Measurements from ENCODE around the gene RIMBP2.

The RIMBP2 gene

DNA sequence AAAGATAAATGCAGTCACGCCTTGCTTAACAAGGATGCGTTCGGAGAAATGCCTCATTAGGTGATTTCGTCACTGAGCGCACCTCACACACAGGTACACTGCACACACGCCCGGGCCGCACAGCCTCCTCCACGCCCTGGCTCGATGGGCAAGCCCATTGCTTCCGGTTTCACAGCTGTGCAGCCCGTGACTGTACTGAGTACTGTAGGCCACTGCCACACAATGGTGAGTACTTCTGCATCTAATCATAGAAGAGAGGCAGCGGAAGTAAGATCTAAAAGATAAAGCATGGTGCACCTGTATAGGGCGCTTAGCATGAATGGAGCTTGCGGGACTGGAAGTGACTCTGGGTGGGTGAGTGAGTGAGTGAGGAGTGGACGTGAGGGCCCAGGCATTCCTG, 4.3 kb downstream of the RIMBP2 start:
- H3K4me3 ChIP-seq (ENCODE audit: control insufficient read depth, low read depth, low read length): no peak overlapping the region
- no peak for DNase-seq (ENCODE audit: low read depth)
- TF ChIP-seq, protein P1, sequence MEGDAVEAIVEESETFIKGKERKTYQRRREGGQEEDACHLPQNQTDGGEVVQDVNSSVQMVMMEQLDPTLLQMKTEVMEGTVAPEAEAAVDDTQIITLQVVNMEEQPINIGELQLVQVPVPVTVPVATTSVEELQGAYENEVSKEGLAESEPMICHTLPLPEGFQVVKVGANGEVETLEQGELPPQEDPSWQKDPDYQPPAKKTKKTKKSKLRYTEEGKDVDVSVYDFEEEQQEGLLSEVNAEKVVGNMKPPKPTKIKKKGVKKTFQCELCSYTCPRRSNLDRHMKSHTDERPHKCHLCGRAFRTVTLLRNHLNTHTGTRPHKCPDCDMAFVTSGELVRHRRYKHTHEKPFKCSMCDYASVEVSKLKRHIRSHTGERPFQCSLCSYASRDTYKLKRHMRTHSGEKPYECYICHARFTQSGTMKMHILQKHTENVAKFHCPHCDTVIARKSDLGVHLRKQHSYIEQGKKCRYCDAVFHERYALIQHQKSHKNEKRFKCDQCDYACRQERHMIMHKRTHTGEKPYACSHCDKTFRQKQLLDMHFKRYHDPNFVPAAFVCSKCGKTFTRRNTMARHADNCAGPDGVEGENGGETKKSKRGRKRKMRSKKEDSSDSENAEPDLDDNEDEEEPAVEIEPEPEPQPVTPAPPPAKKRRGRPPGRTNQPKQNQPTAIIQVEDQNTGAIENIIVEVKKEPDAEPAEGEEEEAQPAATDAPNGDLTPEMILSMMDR (conservative IDR thresholded peaks at IDR 0.05; ENCODE audit: control insufficient read depth, insufficient read depth, low read depth, low read length): no peak

DNA sequence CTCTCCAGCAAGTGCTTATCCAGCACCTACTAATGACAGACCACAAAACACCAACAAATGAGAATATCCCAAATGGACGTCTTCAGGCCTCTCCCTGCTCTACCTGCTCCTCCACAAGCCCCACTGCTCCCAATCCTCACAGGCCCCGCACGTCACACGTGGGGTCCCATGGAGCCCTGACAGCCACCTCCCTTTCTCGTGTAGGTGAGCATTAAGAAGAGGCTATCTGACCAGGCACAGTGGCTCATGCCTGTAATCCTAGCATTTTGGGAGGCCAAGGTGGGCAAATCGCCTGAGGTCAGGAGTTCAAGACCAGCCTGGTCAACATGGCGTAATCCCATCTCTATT, 5.4 kb downstream of the RIMBP2 start:
- no peak overlapping the region for H3K4me3 ChIP-seq (ENCODE audit: control insufficient read depth, low read depth, low read length)
- TF ChIP-seq, protein P1 (conservative IDR thresholded peaks at IDR 0.05; ENCODE audit: control insufficient read depth, insufficient read depth, low read depth, low read length): no peak
- DNase-seq (ENCODE audit: low read depth): no peak

DNA sequence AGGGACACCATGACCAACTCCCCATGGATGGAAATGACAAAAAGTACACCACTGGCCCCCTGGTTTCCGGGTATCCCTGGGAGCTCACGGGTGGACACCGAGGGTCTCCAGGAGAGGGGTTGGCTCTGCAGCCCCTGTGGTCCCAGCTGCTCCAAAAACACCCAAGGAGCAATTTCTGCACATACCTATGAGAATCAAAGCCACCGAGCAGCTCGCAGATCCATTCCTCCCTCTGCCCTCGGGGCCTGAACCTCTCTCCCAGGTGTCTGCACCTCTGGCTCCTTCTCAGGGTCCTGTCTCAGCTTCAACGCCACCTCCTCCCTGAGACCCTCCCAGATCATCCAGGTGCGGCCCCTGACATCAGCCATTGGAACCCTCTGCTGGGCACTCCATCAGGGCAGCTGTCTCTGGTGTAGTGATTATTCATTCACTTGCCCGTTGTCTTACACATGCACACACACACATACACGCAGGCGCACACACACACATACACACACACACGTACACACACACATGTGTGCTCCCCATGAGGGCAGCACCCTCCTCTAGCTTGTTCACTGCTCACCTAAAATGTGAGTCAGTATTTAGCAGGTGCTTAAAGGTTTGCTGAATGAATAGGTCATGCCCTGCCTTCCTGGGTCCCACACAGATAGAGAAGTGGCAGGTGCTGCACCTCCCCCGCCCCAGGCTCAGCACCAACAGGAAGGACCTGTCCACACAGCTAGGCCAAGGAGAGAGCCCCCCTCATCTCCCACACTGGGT, 5.9 kb downstream of the RIMBP2 start:
- DNase-seq (ENCODE audit: low read depth): no peak
- TF ChIP-seq, protein P1 (conservative IDR thresholded peaks at IDR 0.05; ENCODE audit: control insufficient read depth, insufficient read depth, low read depth, low read length): no peak
- no peak overlapping the region for H3K4me3 ChIP-seq (ENCODE audit: control insufficient read depth, low read depth, low read length)

DNA sequence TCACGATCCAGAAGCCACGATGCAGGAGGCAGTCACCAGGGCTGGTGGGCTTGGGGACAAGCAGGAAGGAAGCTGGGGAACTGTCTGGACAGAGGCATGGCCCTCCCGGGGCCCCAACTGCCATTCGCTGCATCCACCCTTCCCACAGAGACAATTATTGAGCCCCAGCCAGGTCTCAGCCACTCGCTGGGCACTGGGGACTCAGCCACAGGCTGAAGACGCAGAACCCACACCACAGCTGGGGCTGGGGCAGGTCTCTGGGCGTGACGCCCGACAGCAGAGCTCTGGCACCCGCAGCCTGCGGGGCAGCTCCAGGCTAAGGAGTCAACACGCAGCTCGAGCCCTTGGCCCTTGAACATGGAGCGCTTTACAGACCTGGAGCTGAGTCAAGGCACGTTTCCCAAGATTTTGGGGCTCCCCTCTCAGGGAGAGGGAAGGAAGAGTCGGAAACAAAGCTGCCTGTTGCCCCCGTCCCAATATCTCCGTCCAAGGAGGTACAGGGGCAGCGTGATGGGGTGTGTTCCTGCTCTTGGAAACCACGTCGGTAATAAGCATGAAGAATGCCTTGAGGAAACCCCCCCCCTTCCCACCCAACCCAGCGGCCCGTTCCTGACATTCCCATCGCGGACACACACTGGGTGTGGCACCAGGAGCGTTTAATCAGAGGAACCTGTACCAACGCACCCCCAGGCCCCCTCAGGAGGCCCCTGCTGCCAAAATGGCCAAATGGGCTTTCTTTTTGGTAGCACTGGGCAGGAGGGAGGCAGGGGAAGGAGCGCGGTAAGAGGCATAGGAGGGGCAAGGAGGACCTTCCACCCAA, 6.7 kb downstream of the RIMBP2 start:
- DNase-seq (ENCODE audit: low read depth): no peak
- TF ChIP-seq, protein P1 (conservative IDR thresholded peaks at IDR 0.05; ENCODE audit: control insufficient read depth, insufficient read depth, low read depth, low read length): no peak
- no peak overlapping the region for H3K4me3 ChIP-seq (ENCODE audit: control insufficient read depth, low read depth, low read length)

DNA sequence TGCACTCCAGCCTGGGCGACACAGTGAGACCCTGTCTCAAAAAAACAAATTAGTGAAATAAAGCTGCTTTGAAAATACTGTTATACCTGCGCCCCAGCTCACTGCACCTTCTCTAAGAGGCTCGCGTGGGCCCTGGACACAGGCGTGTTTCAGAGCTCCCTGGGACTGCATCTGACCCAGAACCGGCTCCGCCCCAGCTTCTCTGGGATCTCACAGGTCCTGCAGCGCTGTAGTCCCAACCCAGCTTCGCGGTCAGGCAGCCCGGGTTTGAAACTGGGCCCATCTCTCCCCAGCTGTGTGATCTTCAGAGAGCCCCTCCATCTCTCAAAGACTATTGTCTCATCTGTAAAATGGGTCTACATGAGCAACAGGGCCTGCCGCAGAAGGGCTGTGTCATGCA, 7.5 kb downstream of the RIMBP2 start:
- DNase-seq (ENCODE audit: low read depth): no peak
- TF ChIP-seq, protein P1 (conservative IDR thresholded peaks at IDR 0.05; ENCODE audit: control insufficient read depth, insufficient read depth, low read depth, low read length): no peak
- H3K4me3 ChIP-seq (ENCODE audit: control insufficient read depth, low read depth, low read length): no peak overlapping the region

DNA sequence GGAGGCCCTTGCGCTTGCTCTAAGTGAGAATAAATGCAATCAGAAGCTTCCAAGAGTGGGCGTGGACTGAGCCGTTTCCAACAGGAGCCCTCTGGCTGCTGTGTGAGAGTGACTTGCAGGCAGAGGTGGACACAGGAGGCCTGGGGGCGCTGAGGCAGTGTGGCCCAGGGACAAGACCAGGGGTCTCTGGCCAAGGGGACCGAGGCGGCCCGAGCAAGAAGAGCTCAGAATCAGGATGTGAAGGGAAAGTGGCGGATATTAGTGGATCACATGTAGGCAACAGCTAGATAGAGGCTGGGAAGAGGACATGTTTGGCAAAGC, 8.6 kb downstream of the RIMBP2 start:
- no peak overlapping the region for H3K4me3 ChIP-seq (ENCODE audit: control insufficient read depth, low read depth, low read length)
- TF ChIP-seq, protein P1 (conservative IDR thresholded peaks at IDR 0.05; ENCODE audit: control insufficient read depth, insufficient read depth, low read depth, low read length): no peak
- no peak for DNase-seq (ENCODE audit: low read depth)

Data from fibroblast of mammary gland (primary cell).